Endodermal cell (in vitro differentiated cells): Measurements from ENCODE around the gene CLIC5. TPM values are rescaled to one million over a fixed set of nuclear protein-coding genes. Genes with fewer than 3 reads are reported as not detected.

Experiments
- DNase-seq: peaks from one replicate; pipeline ENCODE4 v3.0.0-alpha.2; 2017
- H3K27ac ChIP-seq: 2 replicates; pipeline ENCODE4 v1.5.1; 2013; ENCODE audit warnings: mild to moderate bottlenecking, low read depth, low read length, moderate library complexity
- H3K27me3 ChIP-seq: 2 replicates; pipeline ENCODE4 v1.6.1; 2013; ENCODE audit warnings: mild to moderate bottlenecking, low read length, moderate library complexity; ENCODE audit not compliant: insufficient read depth, control insufficient read depth, poor library complexity, severe bottlenecking
- H3K36me3 ChIP-seq: 2 replicates; pipeline ENCODE4 v1.7.0; 2013; ENCODE audit warnings: mild to moderate bottlenecking, low read length, moderate library complexity; ENCODE audit not compliant: control insufficient read depth, insufficient read depth
- H3K4me1 ChIP-seq: one replicate; pipeline ENCODE4 v1.7.0; 2013; ENCODE audit warnings: low read length; ENCODE audit not compliant: control insufficient read depth, insufficient read depth
- H3K4me3 ChIP-seq: 2 replicates; pipeline ENCODE4 v1.5.1; 2013; ENCODE audit warnings: mild to moderate bottlenecking, low read length, moderate library complexity
- H3K9ac ChIP-seq: 2 replicates; pipeline ENCODE4 v1.6.1; 2013; ENCODE audit warnings: mild to moderate bottlenecking, low read length, moderate library complexity; ENCODE audit not compliant: poor library complexity, severe bottlenecking; ENCODE audit errors: extremely low read depth
- H3K9me3 ChIP-seq: 2 replicates; pipeline ENCODE4 v1.6.1; 2013; ENCODE audit warnings: mild to moderate bottlenecking, low read length, moderate library complexity; ENCODE audit not compliant: control insufficient read depth
- H3K27ac Mint-ChIP-seq: 2 replicates; pipeline ENCODE4 v1.8.0; 2020; ENCODE audit warnings: mixed read lengths
- H3K27me3 Mint-ChIP-seq: 2 replicates; pipeline ENCODE4 v1.8.0; 2021; ENCODE audit warnings: mild to moderate bottlenecking, mixed read lengths; ENCODE audit not compliant: insufficient read depth
- H3K36me3 Mint-ChIP-seq: 2 replicates; pipeline ENCODE4 v1.8.0; 2020; ENCODE audit warnings: low read depth, mixed read lengths
- H3K4me1 Mint-ChIP-seq: 2 replicates; pipeline ENCODE4 v1.8.0; 2020; ENCODE audit warnings: mixed read lengths
- H3K4me3 Mint-ChIP-seq: 2 replicates; pipeline ENCODE4 v1.8.0; 2020; ENCODE audit warnings: mild to moderate bottlenecking, moderate library complexity, mixed read lengths
- H3K9me3 Mint-ChIP-seq: 2 replicates; pipeline ENCODE4 v1.8.0; 2020; ENCODE audit warnings: mild to moderate bottlenecking, mixed read lengths
- WGBS, 2 experiments: methylation state at CpG; one replicate each; pipeline versions ENCODE4 v1.1.5 to v1.1.7; 2013; ENCODE audit warnings: missing lambda C conversion rate in 2 of 2, mixed read lengths in 1 of 2; ENCODE audit not compliant: insufficient coverage in 1 of 2, insufficient read length in 1 of 2; 5-methylcytosine and 5-hydroxymethylcytosine counted together
- total RNA-seq, 2 donors: library from RNA; stranded (reverse); fragmentation: NEBNext Ultra II Directional in 1 of 2; extraction: Animal tissue kit (Norgen Biotek cat#: 25700) in 1 of 2; gene quantifications; 2 replicates in 1 of 2; 3 replicates in 1 of 2; pipeline ENCODE4 v1.2.1, GENCODE V29; 2021
- TF ChIP-seq, protein P1 (sequence below): fragments of 200-600 bp; sonication (generic); conservative IDR thresholded peaks from 2 replicates; pipeline ENCODE4 v1.5.0; 2021; ENCODE audit warnings: antibody characterized with exemption, mild to moderate bottlenecking

CLIC5 gene
- total RNA-seq, 2 donors from 2014 or later, result 0.11 TPM; not detected in 1

DNA sequence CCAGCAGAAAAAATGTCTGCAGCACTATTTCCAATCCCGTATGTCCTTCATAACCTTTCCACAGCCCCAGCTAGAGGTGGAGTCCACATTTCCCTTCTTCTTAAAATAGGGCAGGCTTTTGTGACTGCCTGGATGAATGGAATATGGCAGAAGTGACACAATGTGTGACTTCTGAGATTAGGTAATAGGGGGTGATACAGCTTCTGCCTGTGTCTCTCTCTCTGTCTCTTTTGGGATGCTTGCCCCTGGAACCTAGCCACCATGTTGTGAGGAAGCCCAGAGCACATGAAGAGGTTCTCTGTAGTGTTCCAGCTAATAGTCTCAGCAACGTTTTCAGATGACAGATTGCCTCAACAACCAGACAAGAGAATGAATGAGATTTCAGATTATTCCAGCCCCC lies 51.4 kb downstream of the CLIC5 start:
- WGBS, 2 experiments, result 92% methylated on average over 2 of the region's 2 CpGs; no CpG with 5 or more reads in 1 of the 2 experiments
- no peaks in the 10 kb centered on the region for H3K36me3 ChIP-seq
- Mint-ChIP-seq H3K4me1 (peaks cover 13% of the 10 kb centered on the region), H3K27ac (no peak overlapping the region), H3K36me3 (no peaks in the 10 kb centered on the region), H3K27me3 (no peaks in the 10 kb centered on the region), H3K9me3 (no peaks in the 10 kb centered on the region), H3K4me3 (no peak overlapping the region)
- no peak overlapping the region for H3K9ac ChIP-seq
- H3K4me3 ChIP-seq, result no peak overlapping the region
- no peaks in the 10 kb centered on the region for H3K27me3 ChIP-seq
- TF ChIP-seq, protein P1, sequence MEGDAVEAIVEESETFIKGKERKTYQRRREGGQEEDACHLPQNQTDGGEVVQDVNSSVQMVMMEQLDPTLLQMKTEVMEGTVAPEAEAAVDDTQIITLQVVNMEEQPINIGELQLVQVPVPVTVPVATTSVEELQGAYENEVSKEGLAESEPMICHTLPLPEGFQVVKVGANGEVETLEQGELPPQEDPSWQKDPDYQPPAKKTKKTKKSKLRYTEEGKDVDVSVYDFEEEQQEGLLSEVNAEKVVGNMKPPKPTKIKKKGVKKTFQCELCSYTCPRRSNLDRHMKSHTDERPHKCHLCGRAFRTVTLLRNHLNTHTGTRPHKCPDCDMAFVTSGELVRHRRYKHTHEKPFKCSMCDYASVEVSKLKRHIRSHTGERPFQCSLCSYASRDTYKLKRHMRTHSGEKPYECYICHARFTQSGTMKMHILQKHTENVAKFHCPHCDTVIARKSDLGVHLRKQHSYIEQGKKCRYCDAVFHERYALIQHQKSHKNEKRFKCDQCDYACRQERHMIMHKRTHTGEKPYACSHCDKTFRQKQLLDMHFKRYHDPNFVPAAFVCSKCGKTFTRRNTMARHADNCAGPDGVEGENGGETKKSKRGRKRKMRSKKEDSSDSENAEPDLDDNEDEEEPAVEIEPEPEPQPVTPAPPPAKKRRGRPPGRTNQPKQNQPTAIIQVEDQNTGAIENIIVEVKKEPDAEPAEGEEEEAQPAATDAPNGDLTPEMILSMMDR, result no peak
- H3K27ac ChIP-seq, result no peak overlapping the region
- H3K4me1 ChIP-seq, result peaks cover 6% of the 10 kb centered on the region
- H3K9me3 ChIP-seq, result peaks cover 8% of the 10 kb centered on the region
- DNase-seq, result no peak

- Histone ChIP-seq H3K4me3 (no peak overlapping the region), H3K36me3 (no peaks in the 10 kb centered on the region), H3K4me1 (peaks cover 4% of the 10 kb centered on the region), H3K9ac (no peak overlapping the region), H3K27ac (no peak overlapping the region), H3K27me3 (no peaks in the 10 kb centered on the region), H3K9me3 (peaks cover 8% of the 10 kb centered on the region)
- TF ChIP-seq, protein P1, result no peak
- Mint-ChIP-seq H3K4me1 (peaks cover 12% of the 10 kb centered on the region), H3K36me3 (no peaks in the 10 kb centered on the region), H3K9me3 (no peaks in the 10 kb centered on the region), H3K4me3 (no peak overlapping the region), H3K27ac (no peak overlapping the region), H3K27me3 (no peaks in the 10 kb centered on the region)
- DNase-seq, result no peak
Measured at GRCh38 chr6:45963896-45964295, 51.8 kb downstream of the CLIC5 start.

DNA sequence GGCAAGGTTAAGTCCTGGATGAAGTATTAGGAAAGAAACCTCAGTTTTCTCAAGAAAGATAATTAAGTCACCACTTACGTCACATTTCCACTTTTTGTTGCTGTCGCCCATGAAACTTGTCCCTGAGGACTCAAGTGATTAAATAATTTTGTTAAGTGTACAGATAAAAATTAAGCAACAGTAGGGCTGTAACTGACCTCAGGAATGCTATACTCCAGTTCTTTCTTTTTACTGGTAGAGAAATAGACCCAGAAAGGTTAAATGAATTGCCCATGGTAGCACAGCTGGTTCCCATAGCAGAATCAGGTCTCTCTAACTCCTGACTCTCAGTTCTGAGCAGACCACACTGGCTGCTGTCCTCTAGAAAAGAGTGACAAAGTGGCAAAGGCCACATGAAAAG lies 54.5 kb downstream of the CLIC5 start:
- Mint-ChIP-seq H3K4me3 (no peak overlapping the region), H3K27ac (no peak overlapping the region), H3K36me3 (no peaks in the 10 kb centered on the region), H3K27me3 (no peaks in the 10 kb centered on the region), H3K9me3 (no peaks in the 10 kb centered on the region), H3K4me1 (no peaks in the 10 kb centered on the region)
- Histone ChIP-seq H3K4me3 (no peak overlapping the region), H3K4me1 (peaks cover 4% of the 10 kb centered on the region), H3K27me3 (no peaks in the 10 kb centered on the region), H3K9me3 (peaks cover 8% of the 10 kb centered on the region), H3K27ac (no peak overlapping the region), H3K36me3 (no peaks in the 10 kb centered on the region), H3K9ac (no peak overlapping the region)
- WGBS, 2 experiments, result 87 to 97% methylated on average over 2 of the region's 2 CpGs
- no peak for DNase-seq
- TF ChIP-seq, protein P1, result no peak
